ENCODE data around the gene CNIH3.

- TF ChIP-seq, protein P1, sequence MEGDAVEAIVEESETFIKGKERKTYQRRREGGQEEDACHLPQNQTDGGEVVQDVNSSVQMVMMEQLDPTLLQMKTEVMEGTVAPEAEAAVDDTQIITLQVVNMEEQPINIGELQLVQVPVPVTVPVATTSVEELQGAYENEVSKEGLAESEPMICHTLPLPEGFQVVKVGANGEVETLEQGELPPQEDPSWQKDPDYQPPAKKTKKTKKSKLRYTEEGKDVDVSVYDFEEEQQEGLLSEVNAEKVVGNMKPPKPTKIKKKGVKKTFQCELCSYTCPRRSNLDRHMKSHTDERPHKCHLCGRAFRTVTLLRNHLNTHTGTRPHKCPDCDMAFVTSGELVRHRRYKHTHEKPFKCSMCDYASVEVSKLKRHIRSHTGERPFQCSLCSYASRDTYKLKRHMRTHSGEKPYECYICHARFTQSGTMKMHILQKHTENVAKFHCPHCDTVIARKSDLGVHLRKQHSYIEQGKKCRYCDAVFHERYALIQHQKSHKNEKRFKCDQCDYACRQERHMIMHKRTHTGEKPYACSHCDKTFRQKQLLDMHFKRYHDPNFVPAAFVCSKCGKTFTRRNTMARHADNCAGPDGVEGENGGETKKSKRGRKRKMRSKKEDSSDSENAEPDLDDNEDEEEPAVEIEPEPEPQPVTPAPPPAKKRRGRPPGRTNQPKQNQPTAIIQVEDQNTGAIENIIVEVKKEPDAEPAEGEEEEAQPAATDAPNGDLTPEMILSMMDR (IDR thresholded peaks at IDR 0.05) = no peak
- TF ChIP-seq POLR2A (IDR thresholded peaks at IDR 0.05) (no peak), POLR2AphosphoS5 (IDR thresholded peaks at IDR 0.05) (no peak)
These were observed 124.0 kb downstream of the CNIH3 start for GRCh38 chr1:224739997-224740684.

Data from breast epithelium (tissue), 3 donors.